A673 (cell line): ENCODE results near the gene PTGIS. TPM values are rescaled to one million over a fixed set of nuclear protein-coding genes. Genes with fewer than 3 reads are reported as not detected.

Experiments used
- BruUV-seq: library from RNA; stranded (reverse); fragments of 400-500 nt; replicated peaks from 2 replicates; lab custom pipeline; 2021; lab: Mats Ljungman, UMichigan
- CTCF ChIA-PET: fragments of 300-600 bp; sonication (Branson Sonifier 250); formaldehyde crosslinking; loops from one replicate; lab custom pipeline; 2022; ENCODE audit warnings: antibody characterized with exemption; lab: Charles Lee
- POLR2A ChIA-PET: fragments of 300-600 bp; sonication (Branson Sonifier 250); formaldehyde crosslinking; loops from one replicate; lab custom pipeline; 2022; ENCODE audit warnings: antibody characterized with exemption; ENCODE audit not compliant: low non-redundant PET; lab: Charles Lee
- DNase-seq: peaks from one replicate; pipeline ENCODE4 v3.0.0-alpha.2; 2015; ENCODE audit warnings: low spot score
- H3K27ac ChIP-seq: fragments of 200-600 bp; sonication (generic); 2 replicates; pipeline ENCODE4 v1.5.1; 2016; ENCODE audit warnings: mixed run types, low read depth, mild to moderate bottlenecking, mixed read lengths, antibody characterized with exemption, low read length; ENCODE audit not compliant: poor library complexity, severe bottlenecking
- H3K27me3 ChIP-seq: fragments of 200-600 bp; sonication (generic); replicated peaks from 2 replicates; pipeline ENCODE4 v1.6.1; 2017; ENCODE audit warnings: mixed run types, low read depth, mild to moderate bottlenecking, mixed read lengths, antibody characterized with exemption, low read length; ENCODE audit not compliant: insufficient read depth, poor library complexity
- H3K36me3 ChIP-seq: fragments of 200-600 bp; sonication (generic); 2 replicates; pipeline ENCODE4 v1.6.1; 2016; ENCODE audit warnings: mixed run types, mild to moderate bottlenecking, mixed read lengths, antibody characterized with exemption, low read length; ENCODE audit not compliant: insufficient read depth, poor library complexity, severe bottlenecking
- H3K4me1 ChIP-seq: fragments of 200-600 bp; sonication (generic); 2 replicates; pipeline ENCODE4 v1.6.1; 2017; ENCODE audit warnings: mixed run types, mild to moderate bottlenecking, mixed read lengths, antibody characterized with exemption, low read length; ENCODE audit not compliant: insufficient read depth, poor library complexity, severe bottlenecking
- H3K4me3 ChIP-seq: fragments of 200-600 bp; sonication (generic); 2 replicates; pipeline ENCODE4 v1.5.1; 2016; ENCODE audit warnings: low read depth, mixed run types, mild to moderate bottlenecking, mixed read lengths, low read length; ENCODE audit not compliant: poor library complexity, severe bottlenecking
- H3K9me3 ChIP-seq: fragments of 200-600 bp; sonication (generic); 2 replicates; pipeline ENCODE4 v1.6.1; 2016; ENCODE audit warnings: mixed run types, low read depth, mild to moderate bottlenecking, mixed read lengths, antibody characterized with exemption, low read length; ENCODE audit not compliant: poor library complexity, severe bottlenecking
- CTCF ChIP-seq: fragments of 300-800, 200-600 bp; sonication (generic); conservative IDR thresholded peaks from 2 replicates; pipeline ENCODE4 v1.5.1; 2017; ENCODE audit warnings: low read depth, mild to moderate bottlenecking, antibody characterized with exemption, low read length, moderate library complexity, mixed read lengths
- EZH2 ChIP-seq: fragments of 200-600 bp; sonication (generic); IDR thresholded peaks from 2 replicates; pipeline ENCODE4 v1.6.1; 2017; ENCODE audit warnings: borderline replicate concordance, low read depth, mild to moderate bottlenecking, mixed read lengths, antibody characterized with exemption, low read length; ENCODE audit not compliant: poor library complexity, severe bottlenecking
- intact Hi-C: fragments of 100-400 bp; cut with micrococcal nuclease; formaldehyde crosslinking; loops from one replicate; pipeline ENCODE4 v1.10.0; 2022; ENCODE audit not compliant: unreplicated experiment
- total RNA-seq: library from RNA; stranded (reverse); gene quantifications from 2 replicates; pipeline ENCODE4 v1.2.3, GENCODE V29; 2021

Gene PTGIS
- total RNA-seq, 1 experiment from 2014 or later, result not detected

DNA sequence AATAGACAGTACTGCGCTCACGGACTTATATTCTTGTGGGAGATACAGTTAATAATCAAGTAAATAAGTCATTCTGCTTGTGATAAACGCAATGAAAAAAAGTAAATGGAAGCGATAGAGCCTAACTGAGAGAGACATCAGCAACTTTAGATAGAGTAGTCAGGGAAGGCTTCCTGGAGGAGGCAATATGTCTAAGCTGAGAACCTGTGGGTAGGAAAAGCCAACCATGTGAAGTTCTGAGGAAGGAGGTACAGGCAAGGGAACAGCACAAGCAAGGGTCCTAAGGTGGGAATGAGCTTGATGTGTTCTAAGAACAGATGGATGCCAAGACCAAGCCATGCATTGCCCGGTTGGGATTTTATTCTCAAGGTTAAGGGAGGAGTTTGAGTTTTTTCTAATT, 78.2 kb downstream of the PTGIS start:
- DNase-seq, result no peak
- BruUV-seq, result no TSS peak
- POLR2A ChIA-PET, result no interaction called here
- intact Hi-C loops, result no loop called here
- no peaks in the 10 kb centered on the region for H3K36me3 ChIP-seq
- H3K27me3 ChIP-seq, result peaks cover 44% of the 10 kb centered on the region
- no peaks in the 10 kb centered on the region for H3K9me3 ChIP-seq
- TF ChIP-seq EZH2, result no peak
- TF ChIP-seq CTCF, result no peak
- H3K27ac ChIP-seq, result no peak overlapping the region
- H3K4me3 ChIP-seq, result no peak overlapping the region
- CTCF ChIA-PET, result interaction anchor here (0.7 kb wide), 1 partner anchor 37 kb away, joined by 4 read pairs; no protein-coding TSS in a partner anchor
- no peaks in the 10 kb centered on the region for H3K4me1 ChIP-seq

GRCh38 chr20:49486064-49486463, 81.9 kb downstream of the PTGIS start:
- BruUV-seq, result no TSS peak
- intact Hi-C loops, result no loop called here

DNA sequence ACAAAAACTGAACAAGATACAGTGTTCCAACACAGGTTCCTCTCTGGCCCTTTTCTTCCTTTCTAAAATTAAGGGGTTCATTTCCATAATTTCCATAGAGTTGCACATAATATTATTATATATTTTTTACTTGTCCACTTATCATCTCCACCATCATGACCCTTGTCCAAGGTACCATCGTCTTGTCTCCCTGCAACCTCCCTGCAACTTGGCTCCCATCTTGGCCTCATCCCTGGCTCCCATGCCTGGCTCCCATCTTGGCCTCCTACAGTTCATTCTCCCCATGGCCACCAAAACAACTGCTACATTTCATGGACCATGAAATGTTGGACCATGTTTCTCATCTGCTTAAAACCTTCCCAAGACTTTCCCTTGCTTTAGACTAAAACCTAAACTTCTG, 82.4 kb downstream of the PTGIS start:
- BruUV-seq, result no TSS peak
- intact Hi-C loops, result no loop called here
- H3K27ac ChIP-seq, result no peak overlapping the region
- no peaks in the 10 kb centered on the region for H3K36me3 ChIP-seq
- H3K9me3 ChIP-seq, result no peaks in the 10 kb centered on the region
- DNase-seq, result no peak
- TF ChIP-seq CTCF (no peak), EZH2 (no peak)
- CTCF ChIA-PET, result interaction anchor here (2.9 kb wide), 1 partner anchor 152 kb away, joined by 28 read pairs; no protein-coding TSS in a partner anchor
- no peaks in the 10 kb centered on the region for H3K4me1 ChIP-seq
- peaks cover 77% of the 10 kb centered on the region for H3K27me3 ChIP-seq
- POLR2A ChIA-PET, result no interaction called here
- no peak overlapping the region for H3K4me3 ChIP-seq

More at GRCh38 chr20:49486064-49486463, 81.9 kb downstream of the PTGIS start:
- DNase-seq, result no peak
- Histone ChIP-seq H3K36me3 (no peaks in the 10 kb centered on the region), H3K27ac (no peak overlapping the region), H3K4me3 (no peak overlapping the region), H3K4me1 (no peaks in the 10 kb centered on the region), H3K9me3 (no peaks in the 10 kb centered on the region), H3K27me3 (peaks cover 72% of the 10 kb centered on the region)
- ChIA-PET CTCF (no interaction called here), POLR2A (no interaction called here)
- TF ChIP-seq EZH2 (no peak), CTCF (no peak)
